Loucy (cell line): ENCODE results near the gene PCMTD2.
"Not testable (repeated sequence)": the region's sequence is repeated elsewhere in the genome, so short reads cannot be mapped to it uniquely, and the experiment has no call there.

Source experiments
- H2AFZ ChIP-seq: fragments of 200-600 bp; sonication (generic); 2 replicates; pipeline ENCODE4 v1.6.0; 2016; ENCODE audit warnings: antibody characterized with exemption, mild to moderate bottlenecking, low read length, moderate library complexity
- H3F3A ChIP-seq: fragments of 200-600 bp; 2 replicates; pipeline ENCODE4 v1.6.0; 2016; ENCODE audit warnings: antibody characterized with exemption, low read depth, mild to moderate bottlenecking
- H3K27me3 ChIP-seq: fragments of 200-600 bp; sonication (generic); 2 replicates; pipeline ENCODE4 v1.6.1; 2014; ENCODE audit warnings: low read length, mild to moderate bottlenecking; ENCODE audit not compliant: insufficient read depth, poor library complexity, severe bottlenecking
- H3K36me3 ChIP-seq: fragments of 200-600 bp; sonication (generic); 2 replicates; pipeline ENCODE4 v1.6.1; 2016; ENCODE audit warnings: low read length; ENCODE audit not compliant: insufficient read depth
- H3K4me1 ChIP-seq: fragments of 200-600 bp; sonication (generic); 2 replicates; pipeline ENCODE4 v1.5.1; 2014; ENCODE audit warnings: low read length, mild to moderate bottlenecking; ENCODE audit not compliant: insufficient read depth, poor library complexity, severe bottlenecking
- H3K4me2 ChIP-seq: fragments of 200-600 bp; sonication (generic); 2 replicates; pipeline ENCODE4 v1.6.0; 2014; ENCODE audit warnings: antibody characterized with exemption, low read length, low read depth, mild to moderate bottlenecking; ENCODE audit not compliant: poor library complexity, severe bottlenecking
- H3K4me3 ChIP-seq: fragments of 200-600 bp; sonication (generic); 2 replicates; pipeline ENCODE4 v1.5.1; 2014; ENCODE audit warnings: low read length, mild to moderate bottlenecking, mixed read lengths; ENCODE audit not compliant: poor library complexity, severe bottlenecking
- H3K79me2 ChIP-seq: fragments of 200-600 bp; sonication (generic); 2 replicates; pipeline ENCODE4 v1.6.1; 2014; ENCODE audit warnings: low read length; ENCODE audit not compliant: insufficient read depth
- H3K9ac ChIP-seq: fragments of 200-600 bp; sonication (generic); 2 replicates; pipeline ENCODE4 v1.6.0; 2014; ENCODE audit warnings: mild to moderate bottlenecking, low read depth, low read length, moderate library complexity; ENCODE audit not compliant: poor library complexity, severe bottlenecking
- H3K9me2 ChIP-seq: fragments of 200-600 bp; sonication (generic); replicated peaks from 2 replicates; pipeline ENCODE4 v1.6.1; 2016; ENCODE audit warnings: low read depth, low read length, mixed read lengths
- H3K9me3 ChIP-seq: fragments of 200-600 bp; sonication (generic); 2 replicates; pipeline ENCODE4 v1.6.1; 2014; ENCODE audit warnings: mild to moderate bottlenecking, antibody characterized with exemption, low read length, low read depth; ENCODE audit not compliant: insufficient read depth
- H4K20me1 ChIP-seq: fragments of 200-600 bp; sonication (generic); 2 replicates; pipeline ENCODE4 v1.6.0; 2014; ENCODE audit warnings: antibody characterized with exemption, low read length, mild to moderate bottlenecking; ENCODE audit not compliant: insufficient read depth, poor library complexity, severe bottlenecking

PCMTD2 gene

GRCh38 chr20:64315381-64315780 is 59.8 kb downstream of the PCMTD2 start:
- not testable (repeated sequence) for H3K4me2 ChIP-seq, H3K9me2 ChIP-seq, H3K79me2 ChIP-seq, H3K4me3 ChIP-seq, H3F3A ChIP-seq, H3K9me3 ChIP-seq, H3K36me3 ChIP-seq, H3K27me3 ChIP-seq, H4K20me1 ChIP-seq, H3K9ac ChIP-seq, H2AFZ ChIP-seq, H3K4me1 ChIP-seq

- not testable (repeated sequence) for H2AFZ ChIP-seq, H4K20me1 ChIP-seq, H3K4me2 ChIP-seq
Observed at GRCh38 chr20:64315884-64316283, 60.3 kb downstream of the PCMTD2 start.

DNA sequence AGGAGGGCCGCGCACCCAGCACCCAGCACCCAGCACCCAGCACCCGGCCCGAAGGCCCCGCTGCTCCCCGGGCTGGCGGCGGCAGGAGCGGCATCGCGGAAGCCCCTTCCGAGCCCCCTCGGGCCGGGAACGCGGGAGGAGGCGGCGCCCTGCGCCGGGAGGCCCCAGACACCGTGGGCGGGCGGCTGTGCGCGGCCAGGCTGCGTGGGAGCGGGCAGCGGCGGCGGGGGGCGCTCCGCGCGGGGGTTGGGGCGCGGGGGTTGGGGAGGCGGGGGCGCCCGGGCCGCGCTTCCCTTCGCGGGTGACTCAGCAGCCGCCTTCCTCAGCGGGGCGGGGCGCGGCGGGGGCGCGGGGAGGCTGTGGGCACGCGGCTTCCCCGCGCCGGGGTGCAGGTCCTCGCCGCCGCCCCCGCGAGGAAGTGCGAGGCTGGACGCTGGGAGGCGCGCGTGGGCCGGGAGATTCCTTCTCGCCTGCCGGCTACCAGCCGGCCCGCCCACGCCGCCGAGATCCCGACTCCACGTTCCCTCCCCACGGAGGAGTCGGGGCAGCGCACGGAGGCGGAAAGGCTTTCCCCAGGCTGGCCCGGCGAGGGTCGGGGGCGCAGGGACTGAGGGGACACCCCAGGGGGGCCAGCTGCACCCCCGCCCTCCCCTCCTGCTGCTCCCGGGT is 61.0 kb downstream of the PCMTD2 start:
- not testable (repeated sequence) for H3K79me2 ChIP-seq, H3K9me2 ChIP-seq, H3K27me3 ChIP-seq, H4K20me1 ChIP-seq, H3K4me1 ChIP-seq, H3K36me3 ChIP-seq, H3K4me3 ChIP-seq, H3K9me3 ChIP-seq, H3F3A ChIP-seq, H3K9ac ChIP-seq, H2AFZ ChIP-seq, H3K4me2 ChIP-seq

More at GRCh38 chr20:64315884-64316283, 60.3 kb downstream of the PCMTD2 start:
- H3K4me1 ChIP-seq, H3K36me3 ChIP-seq, H3K9me3 ChIP-seq, H3K4me3 ChIP-seq, H3K27me3 ChIP-seq, H3K79me2 ChIP-seq, H3K9ac ChIP-seq, H3F3A ChIP-seq, H3K9me2 ChIP-seq: not testable (repeated sequence)

GRCh38 chr20:64317331-64317730 is 61.8 kb downstream of the PCMTD2 start:
- not testable (repeated sequence) for H4K20me1 ChIP-seq, H3K79me2 ChIP-seq, H3K9me2 ChIP-seq, H3K9me3 ChIP-seq, H3K4me1 ChIP-seq, H3F3A ChIP-seq, H3K27me3 ChIP-seq, H3K9ac ChIP-seq, H3K36me3 ChIP-seq, H3K4me2 ChIP-seq, H2AFZ ChIP-seq, H3K4me3 ChIP-seq

- not testable (repeated sequence) for H3K4me1 ChIP-seq, H3K36me3 ChIP-seq, H3K9me2 ChIP-seq, H3K9me3 ChIP-seq, H3K4me3 ChIP-seq, H2AFZ ChIP-seq, H3F3A ChIP-seq, H4K20me1 ChIP-seq, H3K9ac ChIP-seq, H3K27me3 ChIP-seq, H3K4me2 ChIP-seq, H3K79me2 ChIP-seq
Observed at GRCh38 chr20:64318056-64318455, 62.5 kb downstream of the PCMTD2 start.

- not testable (repeated sequence) for H3K79me2 ChIP-seq, H3K4me3 ChIP-seq, H3K9me3 ChIP-seq, H3K36me3 ChIP-seq, H3K4me1 ChIP-seq, H2AFZ ChIP-seq, H3K27me3 ChIP-seq, H4K20me1 ChIP-seq, H3F3A ChIP-seq, H3K4me2 ChIP-seq, H3K9ac ChIP-seq, H3K9me2 ChIP-seq
Observed at GRCh38 chr20:64322031-64322789, 66.7 kb downstream of the PCMTD2 start.
